ENCODE results near the gene TRIM37. TPM values are rescaled to one million over a fixed set of nuclear protein-coding genes. Genes with fewer than 3 reads are reported as not detected.

Gene TRIM37
- polyA plus RNA-seq, 1 donor (not counting 4 experiments of a cell fraction or from before 2014, with no cell fraction given) = 26.4 TPM

- Histone ChIP-seq H3K4me3 (ENCODE audit: control insufficient read depth in 2 of 3, extremely low read depth in 1 of 3, insufficient read depth in 2 of 3, low read depth in 1 of 3, low read length in 3 of 3) (no peak overlapping the region), H3K27me3 (ENCODE audit: control insufficient read depth, extremely low read depth, insufficient read depth, low read length) (no peaks in the 10 kb centered on the region), H3K79me2 (ENCODE audit: control insufficient read depth, insufficient read depth, low read length) (peaks cover 30% of the 10 kb centered on the region), H4K20me1 (ENCODE audit: control insufficient read depth, extremely low read depth, insufficient read depth, low read length) (no peaks in the 10 kb centered on the region), H3K36me3 (ENCODE audit: control insufficient read depth in 2 of 2, extremely low read depth in 1 of 2, insufficient read depth in 2 of 2, low read length in 2 of 2) (peaks cover 0 to 2% of the 10 kb centered on the region in 2 experiments), H3K9me1 (ENCODE audit: control insufficient read depth, extremely low read depth, insufficient read depth, low read length) (no peaks in the 10 kb centered on the region), H3K9ac (ENCODE audit: control insufficient read depth, extremely low read depth, insufficient read depth, low read length) (no peak overlapping the region), H2AFZ (ENCODE audit: control insufficient read depth, low read length) (no peak overlapping the region), H3K9me3 (ENCODE audit: control insufficient read depth, low read depth, low read length) (no peaks in the 10 kb centered on the region), H3K4me2 (ENCODE audit: control insufficient read depth, extremely low read depth, insufficient read depth, low read depth, low read length) (no peak overlapping the region), H3K27ac (ENCODE audit: control insufficient read depth, insufficient read depth, low read length) (no peak overlapping the region), H3K4me1 (ENCODE audit: control insufficient read depth, extremely low read depth, insufficient read depth, low read length) (peaks cover 8% of the 10 kb centered on the region)
- no peak for TF ChIP-seq EZH2 (IDR thresholded peaks at IDR 0.05; ENCODE audit: low read length)
- TF ChIP-seq CTCF (optimal IDR thresholded peaks at IDR 0.05 in 1 of 3, IDR thresholded peaks at IDR 0.05 in 1 of 3, conservative IDR thresholded peaks at IDR 0.05 in 1 of 3; ENCODE audit: extremely low read depth in 1 of 3, insufficient read depth in 2 of 3, low read length in 3 of 3) = no peak
- dilution Hi-C loops (cut with MboI; ENCODE audit: extremely low pct_ligation_motif_present, low sequenced_read_pairs) = no loop called here
- DNase-seq (ENCODE audit: low read depth, low spot score) (no peak), FAIRE-seq (no peak)
These were observed 1.9 kb upstream of the TRIM37 start for GRCh38 chr17:59108400-59109102.

- Histone ChIP-seq H2AFZ (ENCODE audit: control insufficient read depth, low read length) (peak overlapping the region; percentile 77), H3K27ac (ENCODE audit: control insufficient read depth, insufficient read depth, low read length) (peak overlapping the region; percentile 76), H3K9me1 (ENCODE audit: control insufficient read depth, extremely low read depth, insufficient read depth, low read length) (no peaks in the 10 kb centered on the region), H3K4me1 (ENCODE audit: control insufficient read depth, extremely low read depth, insufficient read depth, low read length) (peaks cover 8% of the 10 kb centered on the region), H3K9me3 (ENCODE audit: control insufficient read depth, low read depth, low read length) (no peaks in the 10 kb centered on the region), H3K27me3 (ENCODE audit: control insufficient read depth, extremely low read depth, insufficient read depth, low read length) (no peaks in the 10 kb centered on the region), H4K20me1 (ENCODE audit: control insufficient read depth, extremely low read depth, insufficient read depth, low read length) (no peaks in the 10 kb centered on the region), H3K9ac (ENCODE audit: control insufficient read depth, extremely low read depth, insufficient read depth, low read length) (peak overlapping the region; percentile 82), H3K36me3 (ENCODE audit: control insufficient read depth in 2 of 2, extremely low read depth in 1 of 2, insufficient read depth in 2 of 2, low read length in 2 of 2) (peaks cover 0 to 2% of the 10 kb centered on the region in 2 experiments), H3K79me2 (ENCODE audit: control insufficient read depth, insufficient read depth, low read length) (peaks cover 36% of the 10 kb centered on the region), H3K4me3 (ENCODE audit: control insufficient read depth in 2 of 3, extremely low read depth in 1 of 3, insufficient read depth in 2 of 3, low read depth in 1 of 3, low read length in 3 of 3) (peak overlapping the region; percentile 57 to 78 (median 77)), H3K4me2 (ENCODE audit: control insufficient read depth, extremely low read depth, insufficient read depth, low read depth, low read length) (peak overlapping the region; percentile 63)
- no peak for DNase-seq (ENCODE audit: low read depth, low spot score)
- FAIRE-seq = no peak
- TF ChIP-seq CTCF (optimal IDR thresholded peaks at IDR 0.05 in 1 of 3, IDR thresholded peaks at IDR 0.05 in 1 of 3, conservative IDR thresholded peaks at IDR 0.05 in 1 of 3; ENCODE audit: extremely low read depth in 1 of 3, insufficient read depth in 2 of 3, low read length in 3 of 3) (no peak), EZH2 (IDR thresholded peaks at IDR 0.05; ENCODE audit: low read length) (no peak)
- dilution Hi-C loops (cut with MboI; ENCODE audit: extremely low pct_ligation_motif_present, low sequenced_read_pairs) = no loop called here
These were observed 608 bp upstream of the TRIM37 start for GRCh38 chr17:59107306-59107670.

All from keratinocyte (primary cell).